Measurements from ENCODE around the gene MMP28.
A peak's percentile ranks its signal among the peaks of the same experiment; 100 is the strongest.

The MMP28 gene

DNA sequence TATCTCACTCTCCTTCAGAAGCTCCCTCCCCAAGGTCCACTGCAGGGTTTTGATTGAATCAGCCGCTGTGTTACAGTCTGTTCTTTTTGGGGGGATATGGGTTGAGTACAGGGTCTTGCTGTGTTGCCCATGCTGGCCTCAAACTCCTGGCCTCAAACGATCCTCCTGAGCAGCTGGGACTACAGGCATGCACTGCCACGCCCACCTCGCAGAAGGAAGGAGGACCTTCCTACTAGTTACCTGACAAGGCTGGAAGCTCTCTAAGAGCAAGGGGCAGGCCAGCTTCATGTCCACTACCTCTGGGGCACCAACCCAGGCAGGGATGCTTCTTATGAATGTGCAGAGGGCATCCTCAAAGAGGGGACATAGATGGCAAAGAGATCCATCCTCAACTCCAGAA, 1.9 kb upstream of the MMP28 start:
- DNase-seq, result no peak

GRCh38 chr17:35796942-35797341, 1.5 kb upstream of the MMP28 start:
- DNase-seq, result no peak

DNA sequence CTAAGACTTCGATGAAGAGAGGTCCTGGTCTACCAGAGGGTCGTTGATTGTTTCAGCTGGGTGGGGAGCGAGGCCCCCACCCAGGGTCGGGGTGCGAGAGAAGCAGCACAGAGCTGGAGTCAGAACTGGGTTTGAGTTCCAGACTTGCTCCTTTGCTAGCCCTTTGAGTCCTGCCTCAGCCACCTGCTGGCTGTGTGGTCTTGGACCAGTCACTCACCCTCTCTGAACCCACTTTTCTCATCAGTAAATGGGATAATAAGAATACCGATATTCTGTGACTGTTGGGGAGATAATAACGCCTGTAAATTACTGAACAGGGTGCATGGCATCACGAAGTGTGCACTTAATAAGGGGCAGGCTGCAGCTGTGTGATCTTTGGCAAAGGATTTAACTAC, 427 bp upstream of the MMP28 start:
- no peak for DNase-seq

DNA sequence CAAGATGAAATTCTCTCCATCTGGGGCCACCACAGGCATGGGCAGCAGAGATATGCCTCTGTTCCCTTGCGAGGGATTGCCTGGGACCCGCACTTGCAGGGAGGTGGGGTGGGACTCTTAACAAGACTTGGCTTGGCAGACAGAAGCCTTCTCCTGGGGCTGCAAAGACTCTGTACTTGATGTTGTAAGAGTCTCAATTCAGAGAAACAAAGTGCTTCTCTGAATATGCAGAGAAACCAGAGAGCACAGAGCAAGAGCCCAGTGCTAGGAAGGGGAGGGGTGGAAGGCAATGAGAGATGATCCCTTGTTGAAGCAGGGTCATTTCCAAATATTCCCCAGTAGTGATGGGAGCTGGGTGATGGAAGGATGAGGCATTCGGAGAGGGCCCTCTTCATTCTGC, 2.2 kb downstream of the MMP28 start:
- no peak for DNase-seq

GRCh38 chr17:35791681-35792350, 3.6 kb downstream of the MMP28 start:
- DNase-seq, result no peak

DNA sequence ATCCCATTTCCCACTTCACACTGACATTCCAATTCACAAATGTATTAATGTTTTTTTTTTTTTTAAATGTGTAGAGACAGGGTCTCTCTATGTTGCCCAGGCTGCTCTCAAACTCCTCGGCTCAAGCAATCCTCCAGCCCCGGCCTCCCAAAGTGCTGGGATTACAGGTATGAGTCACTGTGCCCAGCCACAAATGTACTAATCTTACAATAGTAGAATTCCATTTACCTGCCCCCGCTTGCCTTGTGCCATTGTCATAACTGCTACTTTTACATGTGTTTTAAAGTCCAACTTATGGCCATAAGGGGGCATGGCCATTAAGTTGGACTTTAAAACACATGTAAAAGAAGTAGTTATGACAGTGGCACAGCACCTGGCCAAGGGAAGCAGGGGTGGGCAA, 4.6 kb downstream of the MMP28 start:
- no peak for DNase-seq

DNA sequence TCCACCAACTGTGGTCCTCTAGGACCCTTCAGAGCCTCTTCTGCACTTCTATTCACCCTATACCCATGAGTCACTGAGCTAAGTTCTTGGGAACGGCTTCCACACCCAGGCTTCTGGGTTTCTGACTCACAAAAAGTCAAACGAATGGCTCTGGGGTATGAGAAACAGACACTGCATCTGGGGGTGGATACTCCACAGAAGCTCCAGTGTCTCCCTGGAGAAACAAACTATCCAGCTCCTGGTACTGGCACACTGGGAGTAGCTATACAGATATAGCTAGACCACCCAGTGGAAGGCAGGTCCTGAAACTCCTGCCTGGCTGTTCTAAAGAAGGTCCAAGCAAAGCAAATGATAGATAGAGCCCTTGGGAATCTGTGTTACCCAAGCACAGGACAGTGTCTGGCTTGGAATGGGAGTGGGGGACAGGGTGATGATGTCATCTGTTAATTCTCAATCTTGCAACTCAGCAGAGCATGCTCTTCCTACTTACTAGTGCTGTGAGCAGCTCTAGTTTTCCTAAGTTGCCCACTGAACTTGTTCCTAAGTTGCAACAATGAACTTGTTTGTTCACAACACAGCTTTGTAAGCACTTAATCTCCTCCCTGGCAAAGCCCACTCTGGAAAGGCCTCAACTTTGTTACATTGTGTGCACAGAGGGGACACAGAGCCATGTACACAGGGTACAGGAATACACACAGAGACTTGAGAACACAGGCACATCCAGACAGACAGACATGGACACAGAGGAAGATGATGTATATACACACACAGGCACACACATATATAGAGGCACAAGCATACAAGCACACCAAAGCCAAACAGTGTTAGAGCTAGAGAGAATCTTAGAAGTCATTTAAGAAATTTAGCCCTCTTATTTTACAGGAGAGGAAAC, 6.7 kb downstream of the MMP28 start:
- DNase-seq, result no peak

DNA sequence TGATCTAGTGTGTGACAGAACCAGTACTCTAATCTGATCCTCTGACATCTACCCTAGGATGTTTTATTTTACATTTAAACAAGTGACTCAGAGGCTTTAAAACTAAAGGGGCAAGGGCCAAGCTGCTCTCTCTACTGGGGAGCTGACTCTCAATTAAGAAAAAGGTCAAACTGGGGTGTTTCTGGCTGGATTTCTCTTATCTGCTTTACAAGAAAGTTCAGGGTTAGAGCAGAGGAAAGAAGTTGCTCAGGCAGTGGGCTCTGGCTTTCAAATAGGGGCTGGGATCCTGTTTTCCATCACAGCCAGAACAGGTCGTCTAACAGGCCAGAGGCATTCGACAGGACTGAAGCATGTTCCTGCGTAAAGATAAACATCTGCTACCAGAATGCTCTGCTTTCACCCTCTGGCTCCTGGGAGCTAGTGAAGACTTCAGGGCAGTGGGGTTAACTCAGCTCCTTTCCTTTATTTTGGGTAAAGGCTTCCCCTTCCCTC, 8.5 kb downstream of the MMP28 start:
- no peak for DNase-seq

DNA sequence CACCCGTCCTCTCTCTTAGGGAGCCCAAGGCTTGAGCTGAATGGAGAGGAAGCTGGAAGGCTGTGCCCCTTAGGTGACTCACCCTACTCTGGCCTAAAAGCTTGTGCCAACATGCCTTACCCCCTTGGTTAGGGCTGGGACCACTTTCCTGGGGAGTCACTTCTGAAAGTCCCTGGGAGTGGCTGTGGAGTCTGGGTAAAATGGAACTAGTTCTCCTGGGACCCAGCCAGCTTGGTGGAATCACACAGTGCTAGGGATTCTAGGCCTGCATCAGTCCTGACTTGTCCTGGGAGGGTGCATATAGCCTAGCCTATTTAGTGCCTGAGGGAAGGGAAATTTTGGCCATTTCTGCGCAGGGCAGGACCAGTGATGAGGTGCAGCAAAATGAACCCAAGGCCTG, 10.5 kb downstream of the MMP28 start:
- DNase-seq, result no peak

DNA sequence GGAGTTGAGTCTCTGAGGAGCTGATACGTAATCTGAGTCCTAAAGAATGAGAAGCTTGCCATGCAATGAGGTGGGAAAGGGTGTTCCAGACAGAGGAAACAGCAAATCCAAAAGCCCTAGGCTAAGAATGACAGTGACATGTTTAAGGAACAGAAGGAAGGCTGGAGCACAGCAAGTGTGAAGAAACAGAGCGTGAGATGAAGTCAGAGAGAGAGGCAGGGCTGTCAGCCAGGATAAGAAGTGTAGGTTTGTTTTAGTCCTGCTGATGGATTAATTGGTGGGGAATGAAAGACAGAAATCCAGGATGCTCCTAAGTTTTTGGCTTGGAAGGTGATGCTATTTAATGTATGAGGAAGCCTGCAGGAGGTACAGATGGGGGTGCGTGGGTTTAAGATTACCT, 14.5 kb downstream of the MMP28 start:
- no peak for DNase-seq

DNA sequence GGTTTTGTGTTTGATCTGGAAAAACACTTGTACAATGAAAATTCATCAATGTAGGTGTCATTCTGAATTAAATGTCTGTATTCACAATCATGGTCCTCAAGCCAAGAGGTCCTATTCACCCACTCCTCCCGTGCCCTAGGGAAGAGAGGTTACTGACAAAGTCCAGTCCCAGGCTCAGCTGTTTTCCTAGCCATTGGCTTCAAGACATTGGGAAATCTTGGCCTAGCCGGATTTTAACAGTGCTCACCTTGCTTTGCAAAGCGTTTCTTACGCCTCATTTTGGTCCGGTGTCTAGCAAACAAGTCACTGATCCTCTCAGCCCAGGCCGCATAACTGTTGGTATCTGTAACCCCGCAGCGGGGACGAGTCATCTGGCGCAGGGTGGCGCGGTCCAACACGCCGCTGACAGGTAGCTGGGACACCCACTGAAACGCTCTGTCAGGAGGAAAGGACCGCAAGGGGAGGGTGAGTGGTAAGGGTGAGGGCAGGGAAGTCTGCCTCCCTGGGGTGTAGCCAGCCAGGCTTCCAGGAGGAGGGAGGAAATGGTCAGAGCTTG, 16.7 kb downstream of the MMP28 start:
- no peak for DNase-seq

DNA sequence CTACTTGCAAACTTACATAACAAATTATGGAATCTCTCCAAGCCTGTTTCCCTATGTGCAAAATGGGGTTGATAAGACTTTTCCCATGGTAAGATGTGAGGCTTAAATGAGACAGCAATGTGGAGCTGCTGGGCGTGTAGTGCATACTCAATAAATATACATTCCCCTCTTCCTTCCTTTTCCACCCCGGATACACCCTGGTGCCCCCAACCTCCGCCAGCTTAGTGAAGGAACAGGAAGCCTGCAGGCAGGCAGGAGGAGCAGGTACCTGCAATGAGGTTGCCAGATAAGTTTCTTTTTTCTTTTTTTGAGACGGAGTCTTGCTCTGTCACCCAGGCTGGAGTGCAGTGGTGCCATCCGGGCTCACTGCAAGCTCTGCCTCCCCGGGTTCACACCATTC, 19.9 kb downstream of the MMP28 start:
- no peak for DNase-seq

DNA sequence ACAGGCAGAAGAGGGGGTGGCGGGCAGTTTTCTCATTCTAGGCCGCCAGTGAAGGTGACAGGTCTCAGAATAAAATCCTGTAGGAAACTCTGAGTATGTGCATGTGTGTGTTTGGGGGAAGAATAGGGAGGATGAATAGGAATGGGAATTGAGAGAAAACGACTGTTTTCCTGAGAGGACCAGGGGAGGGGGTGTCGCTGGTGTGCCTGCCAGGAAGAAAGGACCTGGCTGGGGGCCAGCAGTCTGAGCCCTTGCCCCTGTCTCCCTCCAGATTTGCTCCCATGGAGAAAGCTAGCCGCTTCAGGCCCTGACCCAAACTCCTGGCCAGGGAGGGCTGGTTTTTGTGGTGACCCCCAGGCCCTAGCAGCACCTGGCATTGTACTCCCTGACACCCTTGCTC, 20.4 kb downstream of the MMP28 start:
- no peak for DNase-seq

GRCh38 chr17:35774499-35774898, 20.9 kb downstream of the MMP28 start:
- no peak for DNase-seq

GRCh38 chr17:35773679-35774425, 21.6 kb downstream of the MMP28 start:
- no peak for DNase-seq

DNA sequence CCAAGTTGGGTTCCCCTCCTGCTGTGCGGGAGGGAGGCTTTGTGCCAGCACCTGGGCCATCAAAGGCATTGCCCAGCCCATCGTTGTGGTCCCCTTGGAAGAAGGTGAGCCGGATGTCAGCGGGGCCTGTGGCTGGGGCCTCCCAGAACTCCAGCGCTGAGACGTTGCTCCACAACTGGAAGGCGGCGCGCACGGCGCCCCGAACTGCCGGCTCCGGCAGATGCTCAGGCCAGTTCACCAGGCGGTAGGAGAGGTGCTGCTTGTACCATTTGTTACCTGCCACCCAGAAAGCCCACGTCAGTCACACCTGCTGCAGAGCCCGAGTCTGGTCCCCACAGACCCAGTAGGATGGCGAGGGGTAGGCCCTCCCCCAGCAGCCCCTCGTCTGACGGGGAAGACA, 22.3 kb downstream of the MMP28 start:
- DNase-seq, result no peak

- DNase-seq, result no peak
These were observed 25.4 kb downstream of the MMP28 start for GRCh38 chr17:35769895-35770486.

DNA sequence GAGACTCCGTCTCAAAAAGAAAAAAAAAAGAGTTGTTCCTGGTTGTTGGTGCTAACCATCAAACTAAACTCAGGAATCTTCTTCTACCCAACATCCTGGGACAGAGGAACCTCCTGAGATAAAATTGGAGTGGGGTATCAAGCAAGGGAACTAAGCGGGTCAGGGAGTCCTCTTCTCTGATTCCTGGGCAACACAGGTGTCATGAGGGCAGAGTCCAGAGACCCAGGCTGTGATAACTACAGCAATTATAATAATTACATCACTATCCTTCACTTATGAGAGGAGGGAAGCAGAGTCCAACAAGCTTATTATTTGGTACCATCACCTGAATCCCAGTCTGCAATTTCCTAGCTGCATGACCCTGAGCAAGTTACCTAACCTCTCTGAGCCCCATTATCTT, 26.6 kb downstream of the MMP28 start:
- DNase-seq, result no peak

GRCh38 chr17:35766903-35767510, 28.4 kb downstream of the MMP28 start:
- DNase-seq, result peak; percentile 78

DNA sequence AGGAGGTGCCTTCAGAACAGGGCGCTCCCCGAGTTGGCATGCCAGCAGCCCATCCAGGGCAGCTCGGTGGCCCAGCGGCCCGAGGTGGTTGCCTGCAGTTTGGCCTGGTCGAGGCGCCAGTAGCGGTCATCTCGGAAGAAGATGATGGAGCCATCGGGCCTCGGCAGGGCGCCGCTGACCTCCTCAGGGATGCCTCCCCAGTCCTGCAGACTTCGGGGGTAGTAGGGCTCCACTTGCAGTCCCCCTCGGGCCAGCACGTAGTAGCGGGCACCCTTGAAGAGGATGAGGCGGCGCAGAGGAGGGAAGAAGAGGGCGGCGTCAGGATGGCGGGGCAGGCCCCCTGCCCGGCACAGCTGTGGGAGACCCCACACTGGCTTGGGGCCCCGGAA, 29.0 kb downstream of the MMP28 start:
- DNase-seq, result no peak

GRCh38 chr17:35765756-35766488, 29.5 kb downstream of the MMP28 start:
- DNase-seq, result no peak
